ENCODE measurements around the gene BEND3. TPM values are rescaled to one million over a fixed set of nuclear protein-coding genes. Genes with fewer than 3 reads are reported as not detected.
"Not testable (repeated sequence)": the region's sequence is repeated elsewhere in the genome, so short reads cannot be mapped to it uniquely, and the experiment has no call there.

Gene BEND3
- total RNA-seq, 2 experiments from 2014 or later, result 3.3 to 4.7 TPM

DNA sequence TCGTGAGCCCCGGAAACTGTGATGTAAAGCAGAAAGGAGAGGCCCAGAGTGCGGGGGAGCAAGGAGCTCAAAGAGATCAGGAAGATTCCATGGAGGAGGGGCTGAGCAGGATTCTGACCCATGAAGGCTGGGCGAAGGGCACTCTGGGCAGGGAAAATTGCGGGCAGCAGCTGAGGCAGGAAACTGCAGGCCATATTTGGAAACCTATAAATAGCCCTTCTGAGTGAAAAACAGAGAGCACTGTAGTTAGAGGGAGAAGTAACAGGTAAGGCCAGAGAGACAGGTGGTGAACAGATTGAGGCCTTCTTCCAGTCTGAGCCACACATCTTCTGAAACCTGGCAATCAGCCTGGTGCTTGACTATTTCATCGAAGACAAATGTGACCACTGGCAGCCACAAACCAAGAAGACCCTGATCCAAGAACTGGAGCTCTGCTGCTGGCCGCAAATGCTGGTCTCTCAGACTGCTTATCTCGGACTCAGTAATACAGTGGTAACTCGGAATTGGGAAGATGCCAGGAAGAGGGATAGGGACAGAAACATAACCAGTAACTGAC lies 14.1 kb upstream of the BEND3 start:
- Mint-ChIP-seq H3K9me3 (ENCODE audit: low read depth) (no peaks in the 10 kb centered on the region), H3K27ac (no peak overlapping the region), H3K4me1 (peaks cover 13% of the 10 kb centered on the region)

DNA sequence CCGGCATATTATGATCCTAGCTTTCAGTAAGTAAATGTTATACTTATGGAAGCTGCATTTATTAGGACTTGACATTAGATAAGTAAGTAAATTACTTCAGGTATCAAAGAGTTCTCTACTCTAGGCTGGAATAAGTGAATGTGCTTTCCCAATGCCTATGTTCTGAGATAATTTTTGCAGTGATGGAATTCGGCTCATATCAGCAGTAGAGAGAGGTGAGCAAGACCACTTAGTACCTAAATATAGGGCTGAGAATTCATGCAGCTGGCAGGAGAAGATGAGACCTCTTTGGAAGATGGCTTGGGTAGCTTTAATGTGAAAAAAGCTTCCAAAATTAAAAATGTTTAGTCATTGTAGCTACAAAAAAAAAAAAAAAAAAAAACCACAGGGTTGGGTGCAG lies 13.3 kb upstream of the BEND3 start:
- H3K27ac Mint-ChIP-seq, result no peak overlapping the region
- no peak overlapping the region for H3K4me3 Mint-ChIP-seq
- no peaks in the 10 kb centered on the region for H3K36me3 Mint-ChIP-seq
- no peak for DNase-seq
- H3K4me1 Mint-ChIP-seq, result peaks cover 15% of the 10 kb centered on the region
- peaks cover 5% of the 10 kb centered on the region for H3K27me3 Mint-ChIP-seq
- H3K9me3 Mint-ChIP-seq (ENCODE audit: low read depth), result no peaks in the 10 kb centered on the region
- ATAC-seq, result no peak
- CTCF ChIA-PET, result interaction anchor here (1.5 kb wide), 1 partner anchor 15 kb away, joined by 4 read pairs; no protein-coding TSS in a partner anchor

More for the DNA sequence above, 14.1 kb upstream of the BEND3 start:
- H3K4me3 Mint-ChIP-seq, result no peak overlapping the region
- DNase-seq, result no peak
- H3K36me3 Mint-ChIP-seq, result no peaks in the 10 kb centered on the region
- no peak for ATAC-seq
- peaks cover 5% of the 10 kb centered on the region for H3K27me3 Mint-ChIP-seq
- CTCF ChIA-PET, result interaction anchor here (1.5 kb wide), 1 partner anchor 15 kb away, joined by 4 read pairs; no protein-coding TSS in a partner anchor

GRCh38 chr6:107128175-107128574 lies 12.9 kb upstream of the BEND3 start:
- Mint-ChIP-seq H3K36me3 (no peaks in the 10 kb centered on the region), H3K4me3 (no peak overlapping the region), H3K9me3 (ENCODE audit: low read depth) (no peaks in the 10 kb centered on the region), H3K27ac (no peak overlapping the region), H3K4me1 (peaks cover 15% of the 10 kb centered on the region), H3K27me3 (peaks cover 5% of the 10 kb centered on the region)
- DNase-seq, result no peak
- CTCF ChIA-PET, result interaction anchor here (1.5 kb wide), 1 partner anchor 14 kb away, joined by 4 read pairs; no protein-coding TSS in a partner anchor
- no peak for ATAC-seq

DNA sequence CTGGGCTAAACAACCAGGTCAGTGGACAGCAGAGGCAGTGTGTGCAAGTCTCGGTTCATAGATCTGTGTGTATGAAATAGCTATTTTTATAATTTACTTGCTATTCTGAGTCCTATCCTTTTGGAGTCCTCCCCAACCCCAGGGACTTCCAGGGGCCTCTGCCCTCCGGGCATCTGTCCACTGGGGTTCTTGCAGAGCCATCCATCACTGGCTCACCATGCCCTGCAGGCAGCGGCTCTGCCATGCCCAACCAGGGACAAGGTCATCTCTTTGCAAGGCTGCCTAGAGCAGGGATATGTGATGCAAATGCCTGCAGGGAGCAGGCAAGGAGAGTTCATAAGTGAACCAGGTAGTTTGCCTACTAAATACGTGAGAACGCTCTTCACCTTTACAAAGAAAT lies 10.5 kb upstream of the BEND3 start:
- H3K9me3 Mint-ChIP-seq (ENCODE audit: low read depth), result no peaks in the 10 kb centered on the region
- peaks cover 5% of the 10 kb centered on the region for H3K27me3 Mint-ChIP-seq
- H3K4me1 Mint-ChIP-seq, result peaks cover 17% of the 10 kb centered on the region
- no peaks in the 10 kb centered on the region for H3K36me3 Mint-ChIP-seq
- no peak for DNase-seq
- H3K27ac Mint-ChIP-seq, result no peak overlapping the region
- CTCF ChIA-PET, result interaction anchor here (2.1 kb wide), 1 partner anchor 98 kb away, joined by 6 read pairs; no protein-coding TSS in a partner anchor
- ATAC-seq, result no peak
- H3K4me3 Mint-ChIP-seq, result no peak overlapping the region

GRCh38 chr6:107124934-107125348 lies 9.6 kb upstream of the BEND3 start:
- no peaks in the 10 kb centered on the region for H3K9me3 Mint-ChIP-seq (ENCODE audit: low read depth)
- ATAC-seq, result peak; percentile 82
- no peak for DNase-seq
- H3K27me3 Mint-ChIP-seq, result peaks cover 5% of the 10 kb centered on the region
- peak overlapping the region; percentile 47 for H3K27ac Mint-ChIP-seq
- CTCF ChIA-PET, result interaction anchor here (0.8 to 2.1 kb wide), 4 partner anchors 9 to 545 kb away, joined by 3 to 8 read pairs (median 4); no protein-coding TSS in a partner anchor
- H3K36me3 Mint-ChIP-seq, result no peaks in the 10 kb centered on the region
- peaks cover 17% of the 10 kb centered on the region for H3K4me1 Mint-ChIP-seq
- H3K4me3 Mint-ChIP-seq, result no peak overlapping the region

DNA sequence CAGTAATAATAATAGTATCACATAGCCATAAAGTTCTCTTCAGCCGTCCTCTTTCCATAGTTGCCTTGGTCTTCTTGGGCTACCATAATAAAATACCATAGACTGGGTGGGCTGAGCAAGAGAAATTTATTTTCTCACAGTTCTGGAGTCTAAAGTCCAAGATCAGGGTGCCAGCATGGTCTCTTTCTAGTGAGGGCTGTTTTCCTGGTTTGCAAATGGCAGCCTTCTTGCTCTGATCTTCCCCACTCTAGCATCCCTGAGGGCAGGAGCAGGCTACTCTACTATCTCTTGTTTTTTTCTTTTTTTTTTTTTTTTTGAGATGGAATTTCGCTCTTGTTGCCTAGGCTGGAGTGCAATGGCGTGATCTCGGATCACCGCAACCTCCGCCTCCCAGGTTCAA lies 8.2 kb upstream of the BEND3 start:
- no peak overlapping the region for H3K27ac Mint-ChIP-seq
- CTCF ChIA-PET, result interaction anchor here (1.0 to 1.7 kb wide), 3 partner anchors 10 to 30 kb away, joined by 3 to 8 read pairs (median 4); no protein-coding TSS in a partner anchor
- H3K4me3 Mint-ChIP-seq, result no peak overlapping the region
- no peak for ATAC-seq
- H3K9me3 Mint-ChIP-seq (ENCODE audit: low read depth), result no peaks in the 10 kb centered on the region
- peaks cover 15% of the 10 kb centered on the region for H3K4me1 Mint-ChIP-seq
- H3K36me3 Mint-ChIP-seq, result no peaks in the 10 kb centered on the region
- no peak for DNase-seq
- H3K27me3 Mint-ChIP-seq, result peaks cover 5% of the 10 kb centered on the region

- no peak overlapping the region for H3K4me3 Mint-ChIP-seq
- no peaks in the 10 kb centered on the region for H3K36me3 Mint-ChIP-seq
- DNase-seq, result no peak
- H3K4me1 Mint-ChIP-seq, result peaks cover 15% of the 10 kb centered on the region
- no peaks in the 10 kb centered on the region for H3K9me3 Mint-ChIP-seq (ENCODE audit: low read depth)
- ATAC-seq, result no peak
- CTCF ChIA-PET, result interaction anchor here (1.0 kb wide), 1 partner anchor 9 kb away, joined by 4 read pairs; no protein-coding TSS in a partner anchor
- no peak overlapping the region for H3K27ac Mint-ChIP-seq
- H3K27me3 Mint-ChIP-seq, result peaks cover 1% of the 10 kb centered on the region
These were observed 7.4 kb upstream of the BEND3 start for GRCh38 chr6:107122748-107123147.

DNA sequence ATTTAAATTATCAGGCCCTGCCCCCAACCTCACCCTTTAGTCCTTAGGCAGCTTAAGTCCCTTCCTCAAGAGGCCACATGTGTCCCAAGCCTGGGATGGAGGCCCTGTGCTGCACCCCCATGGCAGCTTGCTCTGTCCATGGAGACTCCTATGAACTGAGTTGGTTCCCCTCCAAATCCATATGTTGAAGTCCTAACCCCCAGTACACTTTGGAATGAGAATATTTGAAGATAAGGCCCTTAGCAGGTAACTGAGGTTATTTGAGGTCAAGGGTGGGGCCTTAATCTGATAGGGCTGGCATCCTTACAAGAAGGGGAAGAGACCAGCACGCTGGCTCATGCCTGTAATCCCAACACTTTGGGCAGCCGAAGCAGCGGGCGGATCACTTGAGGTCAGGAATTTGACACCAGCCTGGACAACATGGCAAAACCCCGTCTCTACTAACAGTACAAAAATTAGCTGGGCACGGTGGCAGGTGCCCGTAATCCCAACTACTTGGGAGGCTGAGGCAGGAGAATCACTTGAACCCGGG lies 6.7 kb upstream of the BEND3 start:
- no peak overlapping the region for H3K4me3 Mint-ChIP-seq
- no peak overlapping the region for H3K27ac Mint-ChIP-seq
- DNase-seq (no peak), ATAC-seq (no peak)
- H3K27me3 Mint-ChIP-seq, result peaks cover 7% of the 10 kb centered on the region
- no peaks in the 10 kb centered on the region for H3K36me3 Mint-ChIP-seq
- peaks cover 15% of the 10 kb centered on the region for H3K4me1 Mint-ChIP-seq
- H3K9me3 Mint-ChIP-seq (ENCODE audit: low read depth), result no peaks in the 10 kb centered on the region
- CTCF ChIA-PET, result no interaction called here

DNA sequence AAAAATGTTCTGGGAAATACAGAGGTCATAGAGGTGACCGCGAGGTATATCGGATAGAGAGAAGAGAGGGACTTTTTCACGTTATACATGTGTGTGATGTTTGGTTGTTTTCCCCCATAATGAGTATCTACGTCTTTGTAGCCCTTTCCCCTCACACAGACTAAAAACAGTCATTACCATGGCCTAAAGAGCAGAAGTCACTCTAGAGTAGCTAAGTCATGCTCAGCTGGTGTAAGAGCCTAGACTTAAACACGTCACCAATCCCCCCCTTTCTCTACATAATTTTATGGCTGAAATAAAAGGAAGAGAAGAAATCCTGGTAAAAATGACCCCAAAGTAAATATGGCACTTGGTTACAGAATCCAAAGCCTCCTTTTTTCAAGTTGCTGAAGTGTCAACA lies 6.0 kb upstream of the BEND3 start:
- Mint-ChIP-seq H3K36me3 (no peaks in the 10 kb centered on the region), H3K9me3 (ENCODE audit: low read depth) (no peaks in the 10 kb centered on the region), H3K27ac (no peak overlapping the region), H3K4me3 (no peak overlapping the region), H3K27me3 (peaks cover 14% of the 10 kb centered on the region), H3K4me1 (peaks cover 23% of the 10 kb centered on the region)
- CTCF ChIA-PET, result no interaction called here
- ATAC-seq (no peak), DNase-seq (no peak)

- Mint-ChIP-seq H3K4me1 (peaks cover 26% of the 10 kb centered on the region), H3K9me3 (ENCODE audit: low read depth) (no peaks in the 10 kb centered on the region), H3K36me3 (no peaks in the 10 kb centered on the region), H3K27ac (no peak overlapping the region), H3K27me3 (peaks cover 18% of the 10 kb centered on the region), H3K4me3 (no peak overlapping the region)
- DNase-seq (no peak), ATAC-seq (no peak)
- CTCF ChIA-PET, result no interaction called here
These were observed 5.1 kb upstream of the BEND3 start for GRCh38 chr6:107120404-107120803.

DNA sequence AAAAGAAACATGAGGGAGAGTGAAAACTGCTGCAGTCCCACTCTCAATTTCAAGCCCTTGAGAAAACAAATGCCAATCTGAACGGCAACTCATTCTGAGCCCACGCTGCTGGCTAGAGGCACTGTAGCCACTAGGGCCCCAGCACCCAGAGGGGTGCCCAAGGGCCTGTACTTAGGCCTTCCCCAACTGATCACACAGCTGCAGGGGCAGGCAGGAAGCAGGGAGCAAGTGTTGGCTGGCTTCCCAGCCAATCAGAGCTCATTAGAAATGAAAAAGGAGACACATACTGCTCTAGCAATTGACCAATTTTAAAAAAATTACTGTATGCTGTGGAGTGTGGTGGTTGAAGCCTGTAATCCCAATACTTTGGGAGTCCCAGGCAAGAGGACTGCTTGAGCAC lies 3.7 kb upstream of the BEND3 start:
- no peaks in the 10 kb centered on the region for H3K9me3 Mint-ChIP-seq (ENCODE audit: low read depth)
- ATAC-seq, result no peak
- peaks cover 18% of the 10 kb centered on the region for H3K27me3 Mint-ChIP-seq
- H3K4me1 Mint-ChIP-seq, result peaks cover 16% of the 10 kb centered on the region
- no peak overlapping the region for H3K27ac Mint-ChIP-seq
- H3K36me3 Mint-ChIP-seq, result no peaks in the 10 kb centered on the region
- no peak for DNase-seq
- CTCF ChIA-PET, result interaction anchor here (1.3 to 1.6 kb wide), 2 partner anchors 13 to 15 kb away, joined by 3 to 4 read pairs; no protein-coding TSS in a partner anchor
- no peak overlapping the region for H3K4me3 Mint-ChIP-seq

- not testable (repeated sequence) for DNase-seq; H3K27ac Mint-ChIP-seq; H3K4me3 Mint-ChIP-seq; H3K9me3 Mint-ChIP-seq (ENCODE audit: low read depth); ATAC-seq; H3K36me3 Mint-ChIP-seq
- Mint-ChIP-seq H3K4me1 (peaks cover 19% of the 10 kb centered on the region), H3K27me3 (peaks cover 18% of the 10 kb centered on the region)
- CTCF ChIA-PET, result interaction anchor here (1.3 to 1.6 kb wide), 2 partner anchors 13 to 15 kb away, joined by 3 to 4 read pairs; no protein-coding TSS in a partner anchor
These were observed 3.2 kb upstream of the BEND3 start for GRCh38 chr6:107118540-107118939.

DNA sequence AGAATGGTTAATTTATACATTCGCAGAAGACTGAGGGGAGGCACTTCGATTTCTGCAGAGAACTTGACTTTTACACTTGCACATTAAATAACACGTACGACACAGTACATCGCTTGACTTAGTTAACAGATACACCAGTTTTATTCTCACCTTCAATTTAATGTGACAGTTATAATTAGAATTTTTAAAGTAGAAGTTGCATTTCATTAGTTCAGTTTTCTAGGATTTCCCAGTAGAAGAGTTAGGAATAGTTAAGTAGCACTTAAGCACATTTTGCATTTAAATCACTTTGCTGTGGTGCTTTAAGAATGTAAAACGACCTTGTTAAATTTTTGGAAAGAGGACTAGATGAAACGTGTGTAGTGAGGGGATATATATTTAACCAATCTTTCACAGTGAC lies 1.6 kb upstream of the BEND3 start:
- DNase-seq (no peak), ATAC-seq (no peak)
- CTCF ChIA-PET, result interaction anchor here (0.9 to 4.2 kb wide), 3 partner anchors 14 to 551 kb away, joined by 3 to 59 read pairs (median 4); partner anchors contain the start of gene MTRES1
- Mint-ChIP-seq H3K27ac (no peak overlapping the region), H3K4me3 (peak overlapping the region; percentile 70), H3K9me3 (ENCODE audit: low read depth) (no peaks in the 10 kb centered on the region), H3K36me3 (no peaks in the 10 kb centered on the region), H3K4me1 (peaks cover 22% of the 10 kb centered on the region), H3K27me3 (peaks cover 18% of the 10 kb centered on the region)

Data from activated CD8-positive, alpha-beta memory T cell treated with anti-CD3 and anti-CD28 coated beads, Interleukin-2, amount 10 ng/mL, durations not matched to agents 7 days and 5 days (primary cell).